GM23248 (cell line): ENCODE data around the gene MPDU1.

Experiments
- EZH2 ChIP-seq: fragments of 200-600 bp; sonication (generic); IDR thresholded peaks from 2 replicates; pipeline ENCODE4 v1.6.1; 2018; ENCODE audit warnings: antibody characterized with exemption, mild to moderate bottlenecking; ENCODE audit not compliant: insufficient read depth, poor library complexity, severe bottlenecking
- EZH2phosphoT487 ChIP-seq: fragments of 200-600 bp; sonication (generic); IDR thresholded peaks from 2 replicates; pipeline ENCODE4 v1.6.1; 2018; ENCODE audit warnings: antibody characterized with exemption, moderate library complexity, mild to moderate bottlenecking, low read depth; ENCODE audit not compliant: insufficient read depth

DNA sequence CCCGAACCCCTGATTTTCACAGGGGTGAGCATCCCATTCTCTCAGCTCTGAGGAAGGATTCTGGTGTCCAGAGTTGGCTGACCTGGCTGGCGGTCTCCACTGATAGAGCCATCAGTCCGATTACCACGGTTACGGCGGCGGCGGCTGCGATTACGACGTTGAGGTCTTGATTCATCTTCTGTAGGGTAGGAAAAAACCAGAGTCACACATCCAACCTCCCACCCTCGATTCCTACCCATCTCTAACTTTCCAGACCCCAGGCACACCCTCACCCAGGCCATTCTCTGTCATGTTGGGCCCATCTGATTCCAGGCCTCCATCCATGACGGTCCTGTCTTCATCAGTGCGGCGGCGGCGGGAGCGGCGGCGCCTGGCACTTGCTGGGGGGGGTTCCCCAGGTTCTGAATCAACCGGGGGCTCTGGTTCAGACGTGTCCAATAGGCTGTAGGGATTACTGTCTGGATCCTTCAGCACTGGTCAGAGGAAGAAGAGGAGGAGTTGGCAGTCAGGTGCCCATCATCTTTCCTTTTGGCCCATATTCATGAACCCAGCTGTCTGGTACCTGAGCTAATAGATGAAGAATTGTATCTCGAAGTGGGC is 8.9 kb downstream of the MPDU1 start:
- TF ChIP-seq EZH2phosphoT487 (no peak), EZH2 (no peak)
